Loucy (cell line): Measurements from ENCODE around the gene MACROD2.

Experiments
- H2AFZ ChIP-seq: fragments of 200-600 bp; sonication (generic); 2 replicates; pipeline ENCODE4 v1.6.0; 2016; ENCODE audit warnings: antibody characterized with exemption, mild to moderate bottlenecking, low read length, moderate library complexity
- H3F3A ChIP-seq: fragments of 200-600 bp; 2 replicates; pipeline ENCODE4 v1.6.0; 2016; ENCODE audit warnings: antibody characterized with exemption, low read depth, mild to moderate bottlenecking
- H3K27me3 ChIP-seq: fragments of 200-600 bp; sonication (generic); 2 replicates; pipeline ENCODE4 v1.6.1; 2014; ENCODE audit warnings: low read length, mild to moderate bottlenecking; ENCODE audit not compliant: insufficient read depth, poor library complexity, severe bottlenecking
- H3K36me3 ChIP-seq: fragments of 200-600 bp; sonication (generic); 2 replicates; pipeline ENCODE4 v1.6.1; 2016; ENCODE audit warnings: low read length; ENCODE audit not compliant: insufficient read depth
- H3K4me1 ChIP-seq: fragments of 200-600 bp; sonication (generic); 2 replicates; pipeline ENCODE4 v1.5.1; 2014; ENCODE audit warnings: low read length, mild to moderate bottlenecking; ENCODE audit not compliant: insufficient read depth, poor library complexity, severe bottlenecking
- H3K4me2 ChIP-seq: fragments of 200-600 bp; sonication (generic); 2 replicates; pipeline ENCODE4 v1.6.0; 2014; ENCODE audit warnings: antibody characterized with exemption, low read length, low read depth, mild to moderate bottlenecking; ENCODE audit not compliant: poor library complexity, severe bottlenecking
- H3K4me3 ChIP-seq: fragments of 200-600 bp; sonication (generic); 2 replicates; pipeline ENCODE4 v1.5.1; 2014; ENCODE audit warnings: low read length, mild to moderate bottlenecking, mixed read lengths; ENCODE audit not compliant: poor library complexity, severe bottlenecking
- H3K79me2 ChIP-seq: fragments of 200-600 bp; sonication (generic); 2 replicates; pipeline ENCODE4 v1.6.1; 2014; ENCODE audit warnings: low read length; ENCODE audit not compliant: insufficient read depth
- H3K9ac ChIP-seq: fragments of 200-600 bp; sonication (generic); 2 replicates; pipeline ENCODE4 v1.6.0; 2014; ENCODE audit warnings: mild to moderate bottlenecking, low read depth, low read length, moderate library complexity; ENCODE audit not compliant: poor library complexity, severe bottlenecking
- H3K9me2 ChIP-seq: fragments of 200-600 bp; sonication (generic); replicated peaks from 2 replicates; pipeline ENCODE4 v1.6.1; 2016; ENCODE audit warnings: low read depth, low read length, mixed read lengths
- H3K9me3 ChIP-seq: fragments of 200-600 bp; sonication (generic); 2 replicates; pipeline ENCODE4 v1.6.1; 2014; ENCODE audit warnings: mild to moderate bottlenecking, antibody characterized with exemption, low read length, low read depth; ENCODE audit not compliant: insufficient read depth
- H4K20me1 ChIP-seq: fragments of 200-600 bp; sonication (generic); 2 replicates; pipeline ENCODE4 v1.6.0; 2014; ENCODE audit warnings: antibody characterized with exemption, low read length, mild to moderate bottlenecking; ENCODE audit not compliant: insufficient read depth, poor library complexity, severe bottlenecking
- EZH2phosphoT487 ChIP-seq: fragments of 200-600 bp; IDR thresholded peaks from 2 replicates; pipeline ENCODE4 v1.6.1; 2018; ENCODE audit warnings: antibody characterized with exemption, mild to moderate bottlenecking, moderate library complexity, borderline replicate concordance
- TF ChIP-seq, protein P1 (sequence below): fragments of 200-600 bp; sonication (generic); conservative IDR thresholded peaks from 2 replicates; pipeline ENCODE4 v1.5.1; 2014; ENCODE audit warnings: mild to moderate bottlenecking, antibody characterized with exemption, low read length

The MACROD2 gene

GRCh38 chr20:15889061-15889460 lies 1893.7 kb downstream of the MACROD2 start:
- no peak overlapping the region for H2AFZ ChIP-seq
- no peaks in the 10 kb centered on the region for H3K4me1 ChIP-seq
- no peaks in the 10 kb centered on the region for H3K9me2 ChIP-seq
- no peaks in the 10 kb centered on the region for H3F3A ChIP-seq
- no peaks in the 10 kb centered on the region for H4K20me1 ChIP-seq
- TF ChIP-seq, protein P1, sequence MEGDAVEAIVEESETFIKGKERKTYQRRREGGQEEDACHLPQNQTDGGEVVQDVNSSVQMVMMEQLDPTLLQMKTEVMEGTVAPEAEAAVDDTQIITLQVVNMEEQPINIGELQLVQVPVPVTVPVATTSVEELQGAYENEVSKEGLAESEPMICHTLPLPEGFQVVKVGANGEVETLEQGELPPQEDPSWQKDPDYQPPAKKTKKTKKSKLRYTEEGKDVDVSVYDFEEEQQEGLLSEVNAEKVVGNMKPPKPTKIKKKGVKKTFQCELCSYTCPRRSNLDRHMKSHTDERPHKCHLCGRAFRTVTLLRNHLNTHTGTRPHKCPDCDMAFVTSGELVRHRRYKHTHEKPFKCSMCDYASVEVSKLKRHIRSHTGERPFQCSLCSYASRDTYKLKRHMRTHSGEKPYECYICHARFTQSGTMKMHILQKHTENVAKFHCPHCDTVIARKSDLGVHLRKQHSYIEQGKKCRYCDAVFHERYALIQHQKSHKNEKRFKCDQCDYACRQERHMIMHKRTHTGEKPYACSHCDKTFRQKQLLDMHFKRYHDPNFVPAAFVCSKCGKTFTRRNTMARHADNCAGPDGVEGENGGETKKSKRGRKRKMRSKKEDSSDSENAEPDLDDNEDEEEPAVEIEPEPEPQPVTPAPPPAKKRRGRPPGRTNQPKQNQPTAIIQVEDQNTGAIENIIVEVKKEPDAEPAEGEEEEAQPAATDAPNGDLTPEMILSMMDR, result no peak
- no peak for TF ChIP-seq EZH2phosphoT487
- H3K79me2 ChIP-seq, result no peaks in the 10 kb centered on the region
- H3K4me3 ChIP-seq, result no peak overlapping the region
- H3K36me3 ChIP-seq, result no peaks in the 10 kb centered on the region
- H3K9me3 ChIP-seq, result no peaks in the 10 kb centered on the region
- H3K27me3 ChIP-seq, result no peaks in the 10 kb centered on the region
- H3K4me2 ChIP-seq, result no peak overlapping the region
- no peak overlapping the region for H3K9ac ChIP-seq

DNA sequence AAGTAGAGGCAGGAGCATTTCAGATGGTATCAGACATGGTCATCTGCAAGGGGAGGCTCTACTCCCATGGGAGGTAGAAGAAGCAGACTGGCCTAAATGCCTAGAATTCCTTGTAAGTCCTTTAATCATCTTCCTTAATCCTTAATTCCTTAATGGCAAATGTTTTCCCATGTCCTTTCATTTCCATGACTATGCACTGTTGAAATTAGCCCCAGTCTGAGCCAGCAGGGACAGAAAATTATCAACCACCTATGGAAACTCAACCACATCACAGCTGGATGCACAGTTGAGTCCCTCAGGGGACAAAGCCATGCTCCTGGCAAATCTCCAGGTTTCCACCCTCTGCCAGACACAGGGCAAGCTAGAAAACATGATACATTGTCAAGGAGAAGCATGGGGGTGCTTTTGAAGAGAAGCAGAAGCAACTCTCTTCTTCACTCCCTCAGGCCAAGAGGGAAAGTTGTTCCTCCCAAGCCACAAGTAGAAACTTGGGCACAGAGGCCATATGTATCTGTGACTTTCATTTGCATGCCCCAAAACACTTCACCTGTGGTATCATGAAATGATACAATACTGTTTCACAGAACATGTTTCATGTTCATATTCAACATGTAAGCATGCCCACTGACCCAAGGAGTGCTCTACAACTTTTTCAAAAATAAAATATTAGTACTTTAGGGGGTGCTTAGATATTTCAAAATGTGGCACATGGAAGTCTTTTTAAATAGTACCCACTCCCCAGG lies 1894.4 kb downstream of the MACROD2 start:
- TF ChIP-seq, protein P1, result no peak
- no peak for TF ChIP-seq EZH2phosphoT487
- Histone ChIP-seq H3K4me1 (no peaks in the 10 kb centered on the region), H3K9me2 (no peaks in the 10 kb centered on the region), H4K20me1 (no peaks in the 10 kb centered on the region), H3F3A (no peaks in the 10 kb centered on the region), H3K9ac (no peak overlapping the region), H3K79me2 (no peaks in the 10 kb centered on the region), H3K36me3 (no peaks in the 10 kb centered on the region), H3K9me3 (no peaks in the 10 kb centered on the region), H2AFZ (no peak overlapping the region), H3K27me3 (no peaks in the 10 kb centered on the region), H3K4me2 (no peak overlapping the region), H3K4me3 (no peak overlapping the region)

- Histone ChIP-seq H3K4me3 (no peak overlapping the region), H3K9me2 (no peaks in the 10 kb centered on the region), H3K4me2 (no peak overlapping the region), H3K9ac (no peak overlapping the region), H3F3A (no peaks in the 10 kb centered on the region), H3K27me3 (no peaks in the 10 kb centered on the region), H4K20me1 (no peaks in the 10 kb centered on the region), H3K79me2 (no peaks in the 10 kb centered on the region), H3K36me3 (no peaks in the 10 kb centered on the region), H3K9me3 (no peaks in the 10 kb centered on the region), H3K4me1 (no peaks in the 10 kb centered on the region), H2AFZ (no peak overlapping the region)
- TF ChIP-seq, protein P1, result no peak
- no peak for TF ChIP-seq EZH2phosphoT487
These were observed 1895.2 kb downstream of the MACROD2 start for GRCh38 chr20:15890407-15890982.
